COLO829 (cell line): ENCODE data around the gene ANKRD53.

Experiments used
- DNase-seq: peaks from one replicate; pipeline ENCODE4 v3.0.0; 2012; ENCODE audit warnings: low spot score

Gene ANKRD53

GRCh38 chr2:70965506-70965905, 12.9 kb upstream of the ANKRD53 start:
- no peak for DNase-seq

- no peak for DNase-seq
Measured at GRCh38 chr2:70966681-70967080, 11.7 kb upstream of the ANKRD53 start.

GRCh38 chr2:70967189-70967588, 11.2 kb upstream of the ANKRD53 start:
- no peak for DNase-seq

- DNase-seq, result no peak
Measured at GRCh38 chr2:70974592-70974991, 3.8 kb upstream of the ANKRD53 start.

- DNase-seq, result no peak
Measured at GRCh38 chr2:70975237-70975636, 3.2 kb upstream of the ANKRD53 start.

- no peak for DNase-seq
Measured at GRCh38 chr2:70977605-70978205, 725 bp upstream of the ANKRD53 start.

- DNase-seq, result no peak
Measured at GRCh38 chr2:70979180-70979488, 704 bp downstream of the ANKRD53 start.

- DNase-seq, result no peak
Measured at GRCh38 chr2:70979626-70980025, 1.2 kb downstream of the ANKRD53 start.

GRCh38 chr2:70981421-70981820, 3.0 kb downstream of the ANKRD53 start:
- DNase-seq, result no peak

GRCh38 chr2:70981866-70982810, 3.7 kb downstream of the ANKRD53 start:
- DNase-seq, result no peak

GRCh38 chr2:70982971-70983370, 4.5 kb downstream of the ANKRD53 start:
- DNase-seq, result no peak

GRCh38 chr2:70983506-70984227, 5.2 kb downstream of the ANKRD53 start:
- no peak for DNase-seq

GRCh38 chr2:70984228-70984575, 5.8 kb downstream of the ANKRD53 start:
- no peak for DNase-seq

GRCh38 chr2:70984576-70985282, 6.3 kb downstream of the ANKRD53 start:
- DNase-seq, result peak; percentile 74

- no peak for DNase-seq
Measured at GRCh38 chr2:70985283-70985688, 6.9 kb downstream of the ANKRD53 start.

GRCh38 chr2:70985956-70986355, 7.5 kb downstream of the ANKRD53 start:
- no peak for DNase-seq

- DNase-seq, result no peak
Measured at GRCh38 chr2:70986499-70987189, 8.2 kb downstream of the ANKRD53 start.

GRCh38 chr2:70987386-70987785, 9.0 kb downstream of the ANKRD53 start:
- DNase-seq, result no peak

GRCh38 chr2:70988151-70988550, 9.7 kb downstream of the ANKRD53 start:
- DNase-seq, result no peak

GRCh38 chr2:70988726-70989648, 10.6 kb downstream of the ANKRD53 start:
- no peak for DNase-seq

GRCh38 chr2:70990216-70990615, 11.8 kb downstream of the ANKRD53 start:
- no peak for DNase-seq
